Liver (tissue), 9 donors: ENCODE results near the gene POU3F3. TPM values are rescaled to one million over a fixed set of nuclear protein-coding genes. Genes with fewer than 3 reads are reported as not detected.

ENCODE experiments used
- DNase-seq: peaks from one replicate; pipeline ENCODE4 v3.0.0-alpha.2; 2017; ENCODE audit warnings: low spot score
- H3K27ac ChIP-seq, 2 donors: one replicate each; pipeline ENCODE4 v1.7.0; 2013; ENCODE audit warnings: inconsistent platforms in 2 of 2, low read length in 2 of 2, control low read depth in 1 of 2, low read depth in 1 of 2, mild to moderate bottlenecking in 1 of 2
- H3K27me3 ChIP-seq, 4 donors: one replicate each; pipeline versions ENCODE4 v1.6.1 to v1.7.0; 2013; ENCODE audit warnings: low read length in 3 of 4, inconsistent platforms in 1 of 4, mild to moderate bottlenecking in 1 of 4, moderate library complexity in 1 of 4; ENCODE audit not compliant: control insufficient read depth in 4 of 4, insufficient read depth in 4 of 4
- H3K36me3 ChIP-seq, 4 donors: one replicate each; pipeline versions ENCODE4 v1.6.1 to v1.7.0; 2013; ENCODE audit warnings: low read length in 3 of 4, mild to moderate bottlenecking in 3 of 4, low read depth in 1 of 4, moderate library complexity in 1 of 4; ENCODE audit not compliant: control insufficient read depth in 4 of 4, insufficient read depth in 3 of 4
- H3K4me1 ChIP-seq, 4 donors: one replicate each; pipeline versions ENCODE4 v1.6.1 to v1.7.0; 2013; ENCODE audit warnings: low read length in 3 of 4, mild to moderate bottlenecking in 3 of 4, moderate library complexity in 1 of 4; ENCODE audit not compliant: control insufficient read depth in 4 of 4, insufficient read depth in 4 of 4
- H3K4me3 ChIP-seq, 3 donors: one replicate each; pipeline versions ENCODE4 v1.6.1 to v1.7.0; 2013; ENCODE audit warnings: low read length in 3 of 3, control low read depth in 1 of 3, low read depth in 1 of 3, mild to moderate bottlenecking in 1 of 3
- H3K9ac ChIP-seq, 2 donors: one replicate each; pipeline ENCODE4 v1.7.0; 2013; ENCODE audit warnings: low read length in 2 of 2, mild to moderate bottlenecking in 2 of 2, moderate library complexity in 2 of 2, control low read depth in 1 of 2, low read depth in 1 of 2
- H3K9me3 ChIP-seq, 4 donors: one replicate each; pipeline versions ENCODE4 v1.6.1 to v1.7.0; 2013; ENCODE audit warnings: low read length in 3 of 4; ENCODE audit not compliant: control insufficient read depth in 4 of 4
- ATF3 ChIP-seq: IDR thresholded peaks from 2 replicates; pipeline ENCODE4 v1.6.1; 2016; ENCODE audit warnings: antibody characterized with exemption
- CTCF ChIP-seq: fragments of 150-350 bp; IDR thresholded peaks from 2 replicates; pipeline ENCODE4 v1.5.1; 2017; ENCODE audit warnings: improper control_type of control experiment, low read depth, low read length; ENCODE audit not compliant: missing input control
- FOXA1 ChIP-seq: IDR thresholded peaks from 2 replicates; pipeline ENCODE4 v1.6.1; 2016; ENCODE audit warnings: antibody characterized with exemption
- GABPA ChIP-seq, 2 donors: IDR thresholded peaks in 1 of 2; conservative IDR thresholded peaks in 1 of 2; 2 replicates each; pipeline ENCODE4 v1.6.1; 2016; ENCODE audit warnings: antibody characterized with exemption in 2 of 2, mild to moderate bottlenecking in 1 of 2, moderate library complexity in 1 of 2
- HNF4G ChIP-seq: IDR thresholded peaks from 2 replicates; pipeline ENCODE4 v1.6.1; 2016; ENCODE audit warnings: antibody characterized with exemption
- JUND ChIP-seq, 2 donors: IDR thresholded peaks; 2 replicates each; pipeline ENCODE4 v1.6.1; 2016; ENCODE audit warnings: antibody characterized with exemption in 2 of 2
- NR2F2 ChIP-seq: IDR thresholded peaks from 2 replicates; pipeline ENCODE4 v1.6.1; 2016; ENCODE audit warnings: antibody characterized with exemption
- RAD21 ChIP-seq, 2 donors: IDR thresholded peaks; 2 replicates each; pipeline ENCODE4 v1.6.1; 2016; ENCODE audit warnings: antibody characterized with exemption in 2 of 2, mild to moderate bottlenecking in 2 of 2
- REST ChIP-seq: IDR thresholded peaks from 2 replicates; pipeline ENCODE4 v1.6.1; 2016; ENCODE audit warnings: antibody characterized with exemption, mild to moderate bottlenecking
- RXRA ChIP-seq, 2 donors: IDR thresholded peaks; 2 replicates each; pipeline ENCODE4 v1.6.1; 2017 to 2018; ENCODE audit warnings: antibody characterized with exemption in 2 of 2, mild to moderate bottlenecking in 1 of 2
- SP1 ChIP-seq: IDR thresholded peaks from 2 replicates; pipeline ENCODE4 v1.6.1; 2018; ENCODE audit warnings: antibody characterized with exemption, mild to moderate bottlenecking
- TAF1 ChIP-seq: conservative IDR thresholded peaks from 2 replicates; pipeline ENCODE4 v1.6.1; 2016; ENCODE audit warnings: antibody characterized with exemption, mild to moderate bottlenecking
- YY1 ChIP-seq: IDR thresholded peaks from 2 replicates; pipeline ENCODE4 v1.6.1; 2016; ENCODE audit warnings: antibody characterized with exemption, mild to moderate bottlenecking
- WGBS: extraction: QIAGEN DNeasy Blood & Tissue Kit; methylation state at CpG from one replicate; pipeline ENCODE4 v1.1.7; 2013; 5-methylcytosine and 5-hydroxymethylcytosine counted together
- polyA plus RNA-seq, 2 donors: library from polyadenylated mRNA; stranded (reverse) in 1 of 2; unstranded in 1 of 2; fragments of 200-250 nt in 1 of 2; fragments of >200 nt in 1 of 2; fragmentation: Nextera tagmentation in 1 of 2; extraction: Ambion mirVana in 1 of 2; gene quantifications; one replicate each; pipeline versions ENCODE4 v1.2.1 to v1.2.3, GENCODE V29; 2013 to 2015
- total RNA-seq, 2 donors: library from RNA; depleted of rRNA; stranded (reverse); fragments of >200 nt; gene quantifications; one replicate each; pipeline ENCODE4 v1.2.3, GENCODE V29; 2014
- donor health status: healthy.
- donor health status: healthy.
- donor health status: healthy.
- donor health status: healthy.
- donor health status: healthy.

Gene POU3F3
- total and polyA plus RNA-seq, 4 donors = not detected

- Histone ChIP-seq H3K36me3 (no peaks in the 10 kb centered on the region), H3K4me3 (no peak overlapping the region), H3K4me1 (peaks cover 7 to 26% (median 17%) of the 10 kb centered on the region in 4 donors), H3K27ac (no peak overlapping the region), H3K9me3 (peaks cover 0 to 3% (median 0%) of the 10 kb centered on the region in 4 donors), H3K27me3 (peaks cover 2 to 41% (median 30%) of the 10 kb centered on the region in 4 donors), H3K9ac (no peak overlapping the region)
- TF ChIP-seq YY1 = no peak
- no peak for DNase-seq
- WGBS = 15% methylated on average over 5 of the region's 5 CpGs
Measured at GRCh38 chr2:104859291-104859765, 5.4 kb downstream of the POU3F3 start.

GRCh38 chr2:104859766-104860450 lies 6.0 kb downstream of the POU3F3 start:
- H3K4me3 ChIP-seq = no peak overlapping the region
- DNase-seq = no peak
- H3K4me1 ChIP-seq = peaks cover 7 to 22% (median 16%) of the 10 kb centered on the region in 4 donors
- no peak overlapping the region for H3K27ac ChIP-seq
- no peaks in the 10 kb centered on the region for H3K36me3 ChIP-seq
- peaks cover 0 to 3% (median 0%) of the 10 kb centered on the region in 4 donors for H3K9me3 ChIP-seq
- peaks cover 2 to 36% (median 29%) of the 10 kb centered on the region in 4 donors for H3K27me3 ChIP-seq
- no peak overlapping the region for H3K9ac ChIP-seq
- 56% methylated on average over 1 of the region's 1 CpG for WGBS
- TF ChIP-seq NR2F2 = no peak
- TF ChIP-seq HNF4G = no peak
- TF ChIP-seq GABPA (IDR thresholded peaks at IDR 0.05 in 1 of 2, conservative IDR thresholded peaks at IDR 0.05 in 1 of 2) = no peak
- no peak for TF ChIP-seq CTCF
- no peak for TF ChIP-seq RXRA (IDR thresholded peaks at IDR 0.05)
- no peak for TF ChIP-seq TAF1
- TF ChIP-seq SP1 = no peak
- no peak for TF ChIP-seq RAD21 (IDR thresholded peaks at IDR 0.05)
- no peak for TF ChIP-seq FOXA1
- no peak for TF ChIP-seq REST
- TF ChIP-seq JUND (IDR thresholded peaks at IDR 0.05) = no peak
- TF ChIP-seq ATF3 = no peak
